Naive B cell (primary cell): ENCODE data around the gene ODF4. TPM values are rescaled to one million over a fixed set of nuclear protein-coding genes. Genes with fewer than 3 reads are reported as not detected.
"Not testable (repeated sequence)": the region's sequence is repeated elsewhere in the genome, so short reads cannot be mapped to it uniquely, and the experiment has no call there.

Experiments
- ATAC-seq, 2 donors: fragments of 150-1000 bp; cut with Tn5 transposase; 2 replicates each; pipeline ENCODE4 v1.10.0; 2021; ENCODE audit warnings: low read depth in 2 of 2, mild to moderate bottlenecking in 2 of 2, moderate library complexity in 2 of 2
- DNase-seq: peaks from one replicate; pipeline ENCODE4 v3.0.0; 2022
- H3K27ac Mint-ChIP-seq, 6 donors: one replicate each; pipeline ENCODE4 v1.8.0; 2020 to 2022; ENCODE audit warnings: mild to moderate bottlenecking in 6 of 6, mixed read lengths in 6 of 6, moderate library complexity in 5 of 6, inconsistent platforms in 2 of 6
- H3K27me3 Mint-ChIP-seq, 3 donors: one replicate each; pipeline ENCODE4 v1.8.0; 2021 to 2022; ENCODE audit warnings: mixed read lengths in 3 of 3, mild to moderate bottlenecking in 1 of 3
- H3K36me3 Mint-ChIP-seq, 2 donors: one replicate each; pipeline ENCODE4 v1.8.0; 2020 to 2022; ENCODE audit warnings: mixed read lengths in 2 of 2, inconsistent platforms in 1 of 2, mild to moderate bottlenecking in 1 of 2
- H3K4me1 Mint-ChIP-seq, 3 donors: one replicate each; pipeline ENCODE4 v1.8.0; 2020 to 2022; ENCODE audit warnings: mixed read lengths in 3 of 3, inconsistent platforms in 1 of 3, mild to moderate bottlenecking in 1 of 3, moderate library complexity in 1 of 3
- H3K4me3 Mint-ChIP-seq, 8 donors: one replicate each; pipeline ENCODE4 v1.8.0; 2020 to 2022; ENCODE audit warnings: mild to moderate bottlenecking in 8 of 8, mixed read lengths in 8 of 8, moderate library complexity in 8 of 8, inconsistent platforms in 2 of 8
- H3K9me3 Mint-ChIP-seq, 7 donors: one replicate each; pipeline ENCODE4 v1.8.0; 2020 to 2022; ENCODE audit warnings: mixed read lengths in 7 of 7, mild to moderate bottlenecking in 5 of 7, inconsistent platforms in 2 of 7, moderate library complexity in 1 of 7
- polyA plus RNA-seq, 6 donors: library from polyadenylated mRNA; unstranded; fragments of 300-500 nt; fragmentation: Illumina TruSeq; gene quantifications; one replicate each; pipeline ENCODE4 v1.2.3, GENCODE V29; 2021; ENCODE audit warnings: low read depth in 6 of 6

The ODF4 gene
- polyA plus RNA-seq, 6 donors from 2014 or later: not detected

DNA sequence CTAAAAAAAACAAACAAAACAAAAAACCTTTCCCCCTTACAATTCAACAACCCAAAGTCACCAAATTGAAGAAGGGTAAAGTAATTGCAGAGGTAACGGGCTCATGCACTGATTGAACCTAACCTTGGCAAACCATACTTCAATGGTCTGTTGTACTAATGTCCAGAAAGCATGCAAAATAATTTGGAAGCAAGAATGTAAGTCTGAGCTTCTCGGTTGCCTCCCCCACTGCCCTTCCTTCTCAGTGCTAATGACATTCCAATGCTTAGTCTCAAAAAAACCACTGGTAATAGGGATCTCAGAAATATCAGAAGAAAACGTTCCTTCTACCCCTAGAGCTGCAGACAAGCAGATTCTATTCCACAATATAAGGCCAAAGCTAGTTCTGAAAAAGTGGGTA is 21.1 kb downstream of the ODF4 start:
- peaks cover 0 to 8% (median 0%) of the 10 kb centered on the region in 3 donors for H3K4me1 Mint-ChIP-seq
- H3K36me3 Mint-ChIP-seq: no peaks in the 10 kb centered on the region
- no peaks in the 10 kb centered on the region for H3K27me3 Mint-ChIP-seq
- H3K27ac Mint-ChIP-seq: peak overlapping the region in 1 of 6 donors; percentile 41
- DNase-seq (no peak), ATAC-seq (no peak)
- no peaks in the 10 kb centered on the region for H3K9me3 Mint-ChIP-seq
- H3K4me3 Mint-ChIP-seq: no peak overlapping the region

DNA sequence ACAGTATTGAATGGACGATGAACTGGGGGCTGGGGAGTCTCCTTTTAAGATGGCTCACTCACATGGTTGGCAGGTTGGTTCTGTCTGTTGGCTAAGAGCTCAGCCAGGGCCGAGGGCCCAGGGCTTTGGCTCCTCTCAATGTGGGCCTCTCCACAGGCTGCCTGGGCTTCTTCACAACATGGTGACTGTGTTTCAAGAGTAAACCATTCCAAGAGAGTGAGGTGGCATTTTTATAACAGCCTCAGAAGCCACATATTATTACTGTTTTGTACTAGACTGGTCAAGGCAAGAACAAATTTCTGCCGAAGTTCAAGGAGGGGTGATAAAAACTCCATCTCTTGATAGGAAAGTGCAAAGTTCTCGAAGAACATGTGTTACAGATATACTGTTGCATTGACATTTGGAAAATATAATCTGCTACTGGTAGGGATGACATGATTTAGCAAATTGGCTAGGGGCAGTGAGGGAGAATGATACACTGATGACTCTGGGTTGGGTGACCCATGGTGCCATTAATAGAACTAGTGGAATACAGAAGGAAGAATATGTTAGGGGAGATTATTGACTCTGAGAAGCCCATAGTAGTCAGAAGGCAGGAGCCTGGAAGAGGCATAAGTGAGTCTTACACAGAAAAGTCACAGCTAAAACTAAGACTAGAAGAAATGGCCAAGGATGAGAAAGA is 23.2 kb downstream of the ODF4 start:
- H3K27me3 Mint-ChIP-seq: no peaks in the 10 kb centered on the region

DNA sequence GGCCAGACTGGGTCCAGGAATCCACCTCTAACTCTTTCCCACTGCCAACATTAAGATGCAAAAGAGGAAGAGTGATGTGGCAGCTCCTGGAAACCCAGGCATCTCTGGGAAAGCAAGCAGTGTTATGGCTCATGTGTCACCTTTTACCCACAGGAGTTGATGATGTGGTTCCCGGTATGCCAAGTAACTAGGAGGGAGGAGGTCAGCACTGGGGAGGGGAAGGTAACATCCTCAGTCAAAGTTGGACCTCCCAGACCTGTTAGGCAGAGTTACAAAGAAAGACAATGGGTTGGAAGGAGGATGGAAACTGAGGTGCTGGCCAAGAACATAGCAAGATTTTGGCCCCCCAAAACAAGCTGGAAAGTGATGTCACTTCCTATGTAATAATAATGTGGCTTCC is 25.5 kb downstream of the ODF4 start:
- ATAC-seq (no peak), DNase-seq (no peak)
- peaks cover 0 to 8% of the 10 kb centered on the region in 2 donors for H3K36me3 Mint-ChIP-seq
- H3K4me3 Mint-ChIP-seq: no peak overlapping the region
- peaks cover 6 to 14% (median 13%) of the 10 kb centered on the region in 3 donors for H3K4me1 Mint-ChIP-seq
- no peaks in the 10 kb centered on the region for H3K27me3 Mint-ChIP-seq
- no peaks in the 10 kb centered on the region for H3K9me3 Mint-ChIP-seq
- no peak overlapping the region for H3K27ac Mint-ChIP-seq

More for the DNA sequence above, 23.2 kb downstream of the ODF4 start:
- H3K4me3 Mint-ChIP-seq: no peak overlapping the region
- no peaks in the 10 kb centered on the region for H3K9me3 Mint-ChIP-seq
- no peak overlapping the region for H3K27ac Mint-ChIP-seq
- DNase-seq (no peak), ATAC-seq (no peak)
- H3K36me3 Mint-ChIP-seq: no peaks in the 10 kb centered on the region
- H3K4me1 Mint-ChIP-seq: peaks cover 0 to 8% (median 6%) of the 10 kb centered on the region in 3 donors

DNA sequence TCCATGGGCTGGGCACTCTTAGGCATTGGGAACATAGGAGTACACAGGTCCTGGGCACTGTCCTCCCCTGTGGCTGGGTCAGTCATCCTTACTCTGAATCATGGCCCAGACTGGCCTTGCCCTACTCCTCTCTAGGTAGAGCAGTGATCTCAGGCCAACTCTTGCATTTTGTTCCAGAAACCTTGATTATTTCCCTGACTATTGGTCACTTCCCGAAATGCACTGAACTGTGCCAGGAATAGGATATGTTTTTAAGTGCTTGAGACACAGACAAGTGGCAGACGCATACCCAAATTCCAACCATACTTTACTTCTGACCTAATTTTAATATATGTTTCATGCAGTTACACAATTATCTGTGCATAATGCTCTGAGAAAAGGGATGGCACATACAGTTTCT is 26.6 kb downstream of the ODF4 start:
- Mint-ChIP-seq H3K36me3 (peaks cover 0 to 8% of the 10 kb centered on the region in 2 donors), H3K27me3 (no peaks in the 10 kb centered on the region), H3K4me3 (no peak overlapping the region), H3K4me1 (peaks cover 8 to 19% (median 17%) of the 10 kb centered on the region in 3 donors), H3K27ac (no peak overlapping the region), H3K9me3 (no peaks in the 10 kb centered on the region)
- ATAC-seq (no peak), DNase-seq (no peak)

DNA sequence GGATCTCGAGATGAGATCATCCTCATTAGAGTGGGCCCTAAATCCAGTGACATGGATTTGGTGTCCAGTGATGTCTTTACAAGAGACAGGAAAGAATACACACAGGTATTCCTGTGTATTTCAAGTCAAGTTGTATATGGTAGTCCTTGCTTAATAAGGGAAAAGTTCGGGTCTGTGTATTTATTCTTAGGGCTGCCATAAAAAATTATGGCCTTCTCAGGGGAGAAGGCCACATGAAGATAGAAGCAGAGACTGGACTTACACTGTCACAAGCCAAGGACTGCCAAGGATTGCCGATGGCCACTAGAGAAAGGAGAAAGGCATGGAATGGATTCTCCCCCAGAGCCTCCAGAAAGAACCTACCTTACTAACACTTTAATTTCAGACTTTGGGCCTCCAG is 28.6 kb downstream of the ODF4 start:
- Mint-ChIP-seq H3K27ac (no peak overlapping the region), H3K9me3 (no peaks in the 10 kb centered on the region)
- no peak for ATAC-seq

DNA sequence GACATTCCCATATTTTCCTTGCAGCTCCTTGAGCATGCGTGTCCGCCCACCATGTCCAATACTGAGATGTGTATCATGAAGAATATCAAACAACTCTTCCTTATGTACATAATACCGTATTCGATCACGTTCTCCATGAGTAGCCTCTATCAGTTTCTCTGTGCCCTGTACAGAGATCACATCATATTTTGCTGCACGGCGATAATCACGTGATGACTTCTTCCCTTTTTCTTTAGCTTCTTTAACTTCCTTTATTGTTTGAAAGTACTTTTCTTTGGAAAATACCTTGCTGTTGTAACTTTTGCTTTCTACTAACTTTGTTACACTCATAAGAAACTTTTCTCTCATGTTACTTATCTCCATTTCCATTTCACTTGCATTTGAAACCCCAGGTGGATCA is 30.3 kb downstream of the ODF4 start:
- Mint-ChIP-seq H3K27ac (peak overlapping the region in 5 of 6 donors; percentile 49 to 91 (median 61)), H3K4me3 (peak overlapping the region in 4 of 8 donors; percentile 5 to 51 (median 38)), H3K9me3 (no peaks in the 10 kb centered on the region), H3K36me3 (peaks cover 0 to 8% of the 10 kb centered on the region in 2 donors), H3K4me1 (peaks cover 8 to 27% (median 17%) of the 10 kb centered on the region in 3 donors), H3K27me3 (no peaks in the 10 kb centered on the region)
- ATAC-seq (peak; percentile 55 to 57), DNase-seq (no peak)

More for the DNA sequence above, 28.6 kb downstream of the ODF4 start:
- Mint-ChIP-seq H3K4me1 (peaks cover 8 to 27% (median 17%) of the 10 kb centered on the region in 3 donors), H3K27me3 (no peaks in the 10 kb centered on the region), H3K36me3 (peaks cover 0 to 8% of the 10 kb centered on the region in 2 donors), H3K4me3 (no peak overlapping the region)
- no peak for DNase-seq

DNA sequence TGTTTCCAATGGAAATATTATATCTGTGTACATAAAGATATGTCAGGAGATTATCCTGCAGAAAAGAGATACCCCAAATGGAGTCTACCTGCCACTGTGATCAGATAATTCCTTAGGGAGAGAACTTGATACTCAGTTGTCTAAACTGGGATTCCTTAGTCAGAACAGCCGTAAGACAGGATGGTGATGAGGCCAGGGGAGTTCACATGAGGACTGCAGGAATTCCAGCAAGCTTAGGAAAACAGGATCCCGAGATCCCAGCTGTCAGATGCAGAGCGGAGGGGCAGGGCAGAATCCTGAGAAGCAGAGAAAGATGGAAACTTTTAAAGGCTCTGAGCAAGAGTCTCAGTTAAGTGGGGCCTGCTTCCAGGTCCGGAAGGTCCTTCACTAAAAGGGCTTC is 32.1 kb downstream of the ODF4 start:
- H3K4me3 Mint-ChIP-seq: peak overlapping the region in 2 of 8 donors; percentile 12 to 75
- H3K9me3 Mint-ChIP-seq: no peaks in the 10 kb centered on the region
- H3K27me3 Mint-ChIP-seq: no peaks in the 10 kb centered on the region
- peak overlapping the region in 1 of 6 donors; percentile 66 for H3K27ac Mint-ChIP-seq
- DNase-seq (no peak), ATAC-seq (no peak)
- H3K4me1 Mint-ChIP-seq: peaks cover 19 to 41% (median 26%) of the 10 kb centered on the region in 3 donors
- H3K36me3 Mint-ChIP-seq: peaks cover 0 to 8% of the 10 kb centered on the region in 2 donors

DNA sequence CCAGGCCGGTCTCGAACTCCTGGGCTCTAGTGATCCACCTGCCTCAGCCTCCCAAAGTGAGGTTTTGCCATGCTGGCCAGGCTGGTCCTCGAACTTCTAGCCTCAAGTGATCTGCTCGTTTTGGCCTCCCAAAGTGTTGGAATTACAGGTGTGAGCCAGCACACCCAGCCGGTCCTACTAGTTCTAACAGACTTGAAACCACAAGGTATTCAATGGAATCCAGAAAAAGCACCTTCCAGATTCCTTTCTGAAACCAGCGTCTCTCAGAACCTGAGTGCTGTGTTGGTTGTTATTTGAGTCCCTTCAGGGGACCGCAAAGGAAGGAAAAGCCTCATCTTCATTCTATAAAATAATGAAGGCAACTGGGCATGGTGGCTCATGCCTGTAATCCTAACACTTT is 32.8 kb downstream of the ODF4 start:
- H3K9me3 Mint-ChIP-seq: no peaks in the 10 kb centered on the region
- no peak overlapping the region for H3K27ac Mint-ChIP-seq
- DNase-seq: no peak
- no peaks in the 10 kb centered on the region for H3K27me3 Mint-ChIP-seq
- peak overlapping the region in 1 of 8 donors; percentile 45 for H3K4me3 Mint-ChIP-seq
- ATAC-seq: no peak
- peaks cover 19 to 45% (median 30%) of the 10 kb centered on the region in 3 donors for H3K4me1 Mint-ChIP-seq
- H3K36me3 Mint-ChIP-seq: peaks cover 0 to 8% of the 10 kb centered on the region in 2 donors

DNA sequence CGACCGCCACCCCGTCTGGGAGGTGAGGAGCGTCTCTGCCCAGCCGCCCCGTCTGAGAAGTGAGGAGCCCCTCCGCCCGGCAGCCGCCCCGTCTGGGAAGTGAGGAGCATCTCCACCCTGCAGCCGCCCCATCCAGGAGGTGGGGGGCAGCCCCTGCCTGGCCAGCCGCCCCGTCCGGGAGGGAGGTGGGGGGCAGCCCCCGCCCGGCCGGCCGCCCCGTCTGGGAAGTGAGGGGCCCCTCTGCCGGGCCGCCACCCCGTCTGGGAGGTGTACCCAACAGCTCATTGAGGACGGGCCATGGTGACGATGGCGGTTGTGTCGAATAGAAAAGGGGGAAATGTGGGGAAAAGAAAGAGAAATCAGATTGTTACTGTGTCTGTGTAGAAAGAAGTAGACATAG is 34.2 kb downstream of the ODF4 start:
- Mint-ChIP-seq H3K4me1 (peaks cover 23 to 48% (median 43%) of the 10 kb centered on the region in 3 donors), H3K36me3 (peaks cover 5 to 14% of the 10 kb centered on the region in 2 donors)
- not testable (repeated sequence) for DNase-seq

DNA sequence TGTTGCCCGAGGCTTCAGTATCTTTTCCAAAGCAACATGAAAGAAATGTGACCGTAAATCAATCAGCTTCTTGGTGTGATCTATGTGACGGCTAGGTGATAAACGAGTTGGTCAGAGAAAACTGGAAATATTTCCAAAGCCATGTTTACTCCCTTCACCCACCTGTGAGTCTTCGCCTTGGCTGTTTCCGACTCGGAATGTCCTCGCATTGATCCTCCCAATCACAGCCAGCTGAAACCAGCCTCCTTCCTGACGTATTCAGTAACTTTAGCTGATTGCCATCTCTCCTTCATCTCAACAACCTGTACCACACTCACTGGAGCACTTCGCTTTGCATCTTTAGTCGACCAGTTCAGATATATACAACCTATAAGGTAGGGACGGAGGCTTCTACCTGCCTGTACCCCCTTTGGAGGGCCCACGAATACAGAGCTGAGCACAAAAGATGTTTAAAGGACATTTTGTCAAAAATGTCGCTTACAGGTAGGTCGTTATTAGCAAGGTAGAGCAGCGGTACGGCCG is 36.2 kb downstream of the ODF4 start:
- DNase-seq: no peak
- Mint-ChIP-seq H3K27me3 (no peaks in the 10 kb centered on the region), H3K4me1 (peaks cover 19 to 48% (median 43%) of the 10 kb centered on the region in 3 donors), H3K27ac (peak overlapping the region in 4 of 6 donors; percentile 10 to 92 (median 78)), H3K9me3 (no peaks in the 10 kb centered on the region), H3K4me3 (peak overlapping the region; percentile 83 to 96 (median 90)), H3K36me3 (peaks cover 7 to 8% of the 10 kb centered on the region in 2 donors)
- no peak for ATAC-seq

More for the DNA sequence above, 34.2 kb downstream of the ODF4 start:
- H3K27ac Mint-ChIP-seq, ATAC-seq, H3K27me3 Mint-ChIP-seq, H3K9me3 Mint-ChIP-seq, H3K4me3 Mint-ChIP-seq: not testable (repeated sequence)

DNA sequence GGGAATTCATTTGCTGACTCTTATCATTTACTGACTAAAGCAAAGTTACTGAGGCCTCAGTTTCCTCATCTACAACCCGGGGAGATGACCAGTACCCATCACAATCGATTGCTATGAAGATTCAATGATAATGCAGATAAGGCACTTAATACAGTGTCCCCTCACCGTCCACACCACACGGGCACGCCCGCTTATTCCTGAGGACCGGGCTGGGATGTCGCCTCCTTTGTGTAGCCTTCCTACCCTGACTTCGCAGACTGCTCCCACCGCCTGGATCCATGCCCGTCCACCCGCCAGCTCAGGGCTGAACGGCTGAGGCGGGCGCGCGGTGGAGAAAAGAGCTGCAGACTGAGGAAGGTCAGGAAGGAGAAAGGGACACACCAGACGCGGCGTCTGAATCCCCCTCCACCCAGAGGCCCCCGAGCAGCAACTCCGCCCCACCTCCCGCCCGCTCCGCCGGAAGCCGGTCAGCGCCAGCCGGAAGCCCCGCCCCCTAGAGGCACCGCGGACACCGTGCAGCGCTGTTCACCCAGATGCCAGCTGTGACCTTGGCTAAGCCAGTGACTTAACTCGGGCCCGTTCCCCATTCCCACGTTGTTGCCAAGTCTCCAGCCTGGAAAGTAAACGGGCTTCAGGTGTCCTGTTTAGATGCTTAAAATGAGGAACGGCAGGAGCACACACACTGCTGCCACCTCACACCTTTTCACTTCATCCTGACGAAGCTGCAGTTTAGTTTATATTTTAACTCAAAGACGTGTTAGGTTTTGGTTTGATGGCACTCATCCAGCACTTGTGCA is 36.8 kb downstream of the ODF4 start, which contains the start of gene KRABD2:
KRABD2 (minus strand) TSS at position 434 of the 797 bp plus-strand sequence.
- Mint-ChIP-seq H3K36me3 (peaks cover 7 to 13% of the 10 kb centered on the region in 2 donors), H3K27me3 (no peaks in the 10 kb centered on the region), H3K9me3 (no peaks in the 10 kb centered on the region), H3K4me1 (peaks cover 25 to 53% (median 47%) of the 10 kb centered on the region in 3 donors), H3K27ac (peak within 1 kb of the TSS; percentile 10 to 94 (median 80)), H3K4me3 (peak within 1 kb of the TSS; percentile 83 to 96 (median 90))
- ATAC-seq (peak; percentile 99 to 100), DNase-seq (peak; percentile 85)

DNA sequence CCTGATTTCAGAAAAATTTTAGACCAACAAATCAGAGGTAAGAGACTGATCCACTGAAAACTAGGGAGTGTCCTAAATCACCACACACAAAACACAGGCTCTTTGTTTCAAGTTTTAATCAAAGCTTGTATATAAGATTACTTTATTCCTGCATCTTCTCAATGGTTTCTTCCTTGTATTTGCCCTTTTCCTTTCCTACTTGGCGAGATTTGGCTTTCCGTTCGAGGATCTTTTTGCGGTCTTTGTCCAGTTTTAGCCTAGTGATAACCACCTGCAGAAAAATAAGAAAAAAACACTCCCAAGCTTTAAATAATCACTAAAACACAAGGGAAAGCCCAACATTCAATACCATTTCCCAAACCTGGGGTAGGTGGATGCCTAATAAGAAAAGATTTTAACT is 37.8 kb downstream of the ODF4 start:
- Mint-ChIP-seq H3K9me3 (no peaks in the 10 kb centered on the region), H3K27ac (peak overlapping the region in 4 of 6 donors; percentile 9 to 80 (median 56)), H3K4me3 (peak overlapping the region in 6 of 8 donors; percentile 41 to 93 (median 75)), H3K27me3 (no peaks in the 10 kb centered on the region), H3K4me1 (peaks cover 25 to 56% (median 53%) of the 10 kb centered on the region in 3 donors), H3K36me3 (peaks cover 7 to 13% of the 10 kb centered on the region in 2 donors)
- no peak for DNase-seq
- no peak for ATAC-seq

DNA sequence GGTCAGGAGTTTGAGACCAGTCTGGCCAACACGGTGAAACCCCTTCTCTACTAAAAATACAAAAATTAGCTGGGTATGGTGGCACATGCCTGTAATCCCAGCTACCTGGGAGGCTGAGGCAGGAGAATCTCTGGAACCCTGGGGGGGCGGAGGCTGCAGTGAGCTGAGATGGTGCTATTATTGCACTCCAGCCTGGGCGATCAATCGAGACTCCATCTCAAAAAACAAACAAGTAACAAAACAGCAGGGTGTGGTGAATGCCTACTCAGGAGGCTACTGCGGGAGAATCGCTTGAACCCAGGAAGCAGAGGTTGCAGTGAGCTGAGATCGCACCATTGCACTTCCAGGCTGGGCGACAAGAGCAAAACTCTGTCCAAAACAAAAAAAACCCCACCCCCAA is 38.5 kb downstream of the ODF4 start:
- not testable (repeated sequence) for DNase-seq, H3K27me3 Mint-ChIP-seq, H3K9me3 Mint-ChIP-seq, ATAC-seq
- H3K4me3 Mint-ChIP-seq: peak overlapping the region in 3 of 8 donors; percentile 25 to 100 (median 57)
- peaks cover 32 to 59% (median 57%) of the 10 kb centered on the region in 3 donors for H3K4me1 Mint-ChIP-seq
- H3K27ac Mint-ChIP-seq: peak overlapping the region in 3 of 6 donors; percentile 20 to 39 (median 27)
- H3K36me3 Mint-ChIP-seq: peaks cover 13 to 19% of the 10 kb centered on the region in 2 donors
